HCEC 1CT (cell line): ENCODE results near the gene FOXP3.

Source experiments
- DNase-seq: peaks from one replicate; pipeline ENCODE4 v3.0.0-alpha.2; 2017

FOXP3 gene

DNA sequence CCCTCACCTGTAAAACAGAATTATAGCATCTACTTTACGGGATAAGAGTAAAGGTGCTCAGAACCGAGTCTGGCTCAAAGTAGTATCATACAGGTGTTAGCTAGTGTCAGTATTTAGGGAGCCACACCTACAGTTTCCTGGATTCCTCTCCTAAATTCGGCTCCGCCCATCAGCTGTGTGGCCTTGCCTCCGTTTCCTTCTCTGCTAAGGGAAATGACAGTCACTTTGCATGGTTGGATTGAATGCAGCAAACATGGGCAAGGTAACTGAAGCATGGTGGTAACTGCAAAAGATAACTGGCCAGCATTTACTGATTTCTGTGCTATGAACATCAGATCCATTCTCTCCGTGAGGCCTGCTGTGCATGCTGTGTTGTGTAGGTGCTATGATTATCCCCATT is 7.9 kb upstream of the FOXP3 start:
- DNase-seq = no peak

DNA sequence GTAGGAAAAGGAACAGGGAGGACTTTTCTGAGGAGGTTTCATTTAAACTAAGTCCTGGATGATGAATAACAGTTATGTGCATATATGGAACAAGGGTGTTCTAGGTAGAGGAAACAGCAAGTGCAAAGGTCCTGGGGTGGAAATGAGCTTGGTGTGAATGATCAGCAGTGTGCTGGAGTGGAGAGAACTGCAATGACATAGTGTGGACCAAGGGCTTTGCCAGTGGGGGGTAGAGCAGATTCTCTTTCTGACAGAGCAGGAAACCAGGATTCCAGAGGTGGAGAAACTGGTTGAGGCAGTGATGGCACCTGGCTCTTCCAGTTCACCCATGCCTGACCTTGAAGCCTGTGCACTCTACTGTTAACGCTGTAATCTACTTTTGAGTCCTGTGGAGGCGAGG is 6.8 kb upstream of the FOXP3 start:
- no peak for DNase-seq

DNA sequence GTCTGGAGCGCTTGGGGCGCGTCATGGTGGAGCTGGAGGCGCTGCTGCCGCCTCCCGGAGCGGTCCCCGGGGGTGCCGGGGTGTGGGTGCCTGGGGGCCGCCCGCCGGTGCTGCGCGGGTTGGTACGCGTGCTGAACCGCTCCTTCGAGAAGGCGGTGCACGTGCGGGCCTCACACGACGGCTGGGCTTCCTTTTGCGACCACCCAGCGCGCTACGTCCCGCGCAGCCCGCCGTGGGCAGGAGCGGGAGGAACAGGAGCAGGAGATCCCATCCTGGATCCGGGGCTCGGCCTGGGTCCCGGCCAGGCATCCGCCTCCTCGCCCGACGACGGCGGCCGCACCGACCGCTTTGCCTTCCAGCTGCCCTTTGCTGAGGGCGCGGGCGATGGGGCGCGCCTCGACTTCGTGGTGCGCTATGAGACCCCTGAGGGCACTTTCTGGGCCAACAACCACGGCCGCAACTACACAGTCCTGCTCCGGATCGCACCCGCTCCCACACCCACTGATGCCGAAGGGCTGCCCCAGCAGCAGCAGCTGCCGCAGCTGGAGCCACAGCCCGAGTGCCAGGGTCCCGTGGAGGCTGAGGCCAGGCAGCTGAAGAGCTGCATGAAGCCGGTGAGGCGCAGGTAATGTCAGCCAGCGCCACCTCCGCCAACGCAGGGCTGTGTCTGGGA is 5.9 kb upstream of the FOXP3 start:
- DNase-seq = no peak

DNA sequence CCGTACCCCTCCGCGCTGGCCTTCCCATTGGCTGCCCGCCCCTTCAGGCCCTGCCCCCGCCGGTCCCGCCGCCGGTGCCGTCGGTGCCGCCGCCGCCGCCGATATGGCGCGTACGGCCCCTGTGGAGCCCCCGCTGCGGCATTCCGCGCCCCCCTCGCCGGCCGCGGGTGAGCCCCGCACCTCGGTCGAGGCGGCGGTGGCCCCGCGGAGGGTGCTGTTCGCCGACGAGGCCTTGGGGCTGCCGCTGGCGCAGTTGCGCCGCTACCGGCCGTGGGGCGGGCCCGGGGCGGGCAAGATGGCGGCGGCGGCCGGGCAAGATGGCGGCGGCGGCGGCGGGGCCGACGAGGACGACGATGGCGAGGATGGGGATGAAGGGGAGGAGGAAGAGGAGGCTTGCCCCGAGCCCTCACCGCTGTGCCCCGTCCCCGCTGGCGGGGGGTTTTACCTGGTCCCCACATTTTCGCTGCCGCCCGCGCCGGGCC is 5.3 kb upstream of the FOXP3 start, which contains the start of gene PPP1R3F:
Gene PPP1R3F (plus strand): TSS at position 27 of the 482 bp plus-strand sequence. CDS start 77 bp downstream, at position 104.
- peak; percentile 4 for DNase-seq

DNA sequence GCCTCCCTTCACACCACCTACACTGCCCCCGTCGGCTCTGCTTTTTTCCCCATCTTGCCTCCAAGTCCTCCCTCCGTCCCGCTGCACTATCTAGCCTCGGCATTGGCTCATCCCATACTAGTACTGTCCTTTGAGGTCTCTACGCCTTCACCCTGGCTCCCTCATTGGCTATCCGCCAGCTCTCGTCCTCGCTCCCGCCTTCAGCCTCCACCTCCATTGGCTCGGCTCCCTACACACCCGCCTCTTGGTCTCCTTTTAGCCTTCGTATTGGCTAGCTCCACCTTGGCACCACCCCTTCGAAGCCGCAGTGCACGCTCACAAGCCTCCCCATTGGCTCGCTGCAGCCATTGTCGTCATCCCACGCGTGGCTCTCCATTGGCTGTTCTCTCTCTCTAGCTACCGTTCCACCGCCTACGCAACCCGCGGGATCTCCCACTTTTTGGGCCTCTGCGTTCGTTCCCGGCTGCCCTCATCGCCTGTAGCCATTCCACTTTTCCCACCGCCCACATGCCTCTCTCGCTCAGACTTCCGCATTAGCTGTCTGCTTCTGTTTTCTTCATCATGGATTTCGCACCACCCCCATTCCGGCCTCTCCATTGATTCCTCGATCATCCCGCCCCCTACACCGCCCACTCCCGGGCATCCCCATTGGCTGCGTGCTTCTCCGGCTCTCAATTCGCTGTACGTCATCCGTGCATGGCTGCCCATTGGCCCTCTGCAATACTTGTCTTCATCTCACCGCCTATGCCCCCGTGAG is 4.7 kb upstream of the FOXP3 start:
- DNase-seq = peak; percentile 97

DNA sequence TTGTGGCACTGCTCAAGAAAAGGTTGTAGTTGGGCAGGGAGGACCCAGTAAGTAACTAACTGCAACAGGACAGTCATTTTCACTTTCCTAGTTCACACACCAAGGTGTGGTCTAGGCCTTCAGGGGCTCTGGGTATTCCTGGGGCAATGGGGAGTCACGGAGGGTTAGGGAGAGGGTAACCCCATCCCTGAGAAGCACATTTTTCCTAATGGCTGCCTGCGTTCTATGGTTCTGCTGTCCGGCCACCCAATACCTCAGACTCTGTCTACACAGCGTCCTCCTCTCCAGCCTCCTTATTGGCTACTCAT is 4.1 kb upstream of the FOXP3 start:
- no peak for DNase-seq

DNA sequence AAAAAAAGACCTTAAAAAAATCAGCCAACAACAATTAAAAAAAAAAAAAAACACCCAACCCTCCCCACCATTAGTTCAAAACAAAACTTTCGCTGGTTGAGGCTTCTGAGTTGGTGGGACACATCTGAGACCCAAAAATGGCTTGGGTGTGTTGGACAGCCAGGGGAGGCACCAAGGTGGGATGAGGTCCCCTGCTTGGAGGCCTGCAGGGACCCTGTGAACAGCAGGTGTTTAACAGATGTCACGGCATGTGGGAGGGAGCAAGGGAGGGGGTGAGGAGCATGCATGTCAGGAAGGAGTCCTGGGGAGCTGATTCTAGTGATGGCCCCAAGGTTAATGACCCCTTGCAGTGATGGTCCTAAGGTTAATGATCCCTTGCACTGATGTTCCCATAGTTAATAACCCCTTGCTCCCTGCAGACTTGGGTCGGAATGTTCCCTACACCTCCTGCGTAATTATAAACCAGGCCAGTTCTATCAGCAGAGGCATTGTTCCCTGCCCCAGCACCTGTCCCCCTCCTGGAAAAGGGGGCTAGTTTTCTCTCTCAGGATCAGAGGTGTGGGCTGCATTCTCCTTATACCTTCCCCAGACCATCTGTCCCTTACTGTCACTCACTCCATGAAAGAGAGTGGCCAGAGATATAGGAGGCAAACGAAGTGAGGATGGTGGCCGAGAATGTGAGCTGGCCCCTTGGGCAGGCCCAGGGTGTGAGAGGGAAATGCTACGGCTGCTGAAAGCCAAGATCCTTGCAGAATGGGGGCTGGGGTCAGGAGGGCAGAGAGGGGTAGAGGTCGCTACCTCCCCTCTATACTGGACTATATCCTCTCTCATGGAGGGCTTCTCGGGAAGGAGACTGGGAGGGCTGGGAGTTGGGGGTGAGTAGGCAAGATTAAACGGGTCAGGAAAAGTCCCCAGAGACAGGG is 2.3 kb upstream of the FOXP3 start:
- DNase-seq = no peak

DNA sequence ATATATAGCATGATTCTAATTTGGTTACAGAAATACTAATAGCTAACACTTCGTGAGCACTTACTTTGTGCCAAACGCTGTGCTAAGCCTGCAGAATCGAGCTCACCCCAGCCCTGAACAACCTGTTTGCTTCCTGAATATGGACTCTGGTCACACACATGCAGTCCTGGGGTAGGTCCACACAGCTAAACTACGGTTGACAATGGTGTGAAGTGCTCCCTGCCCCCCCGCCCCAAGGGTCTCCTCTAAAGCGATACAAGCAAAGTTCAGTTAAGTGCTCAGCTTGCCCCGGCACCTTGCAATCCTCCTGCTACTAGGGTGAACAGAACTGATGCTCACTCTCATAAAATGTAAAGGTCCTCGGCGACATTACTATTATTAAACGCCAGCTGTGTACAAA is 879 bp downstream of the FOXP3 start:
- DNase-seq = no peak

DNA sequence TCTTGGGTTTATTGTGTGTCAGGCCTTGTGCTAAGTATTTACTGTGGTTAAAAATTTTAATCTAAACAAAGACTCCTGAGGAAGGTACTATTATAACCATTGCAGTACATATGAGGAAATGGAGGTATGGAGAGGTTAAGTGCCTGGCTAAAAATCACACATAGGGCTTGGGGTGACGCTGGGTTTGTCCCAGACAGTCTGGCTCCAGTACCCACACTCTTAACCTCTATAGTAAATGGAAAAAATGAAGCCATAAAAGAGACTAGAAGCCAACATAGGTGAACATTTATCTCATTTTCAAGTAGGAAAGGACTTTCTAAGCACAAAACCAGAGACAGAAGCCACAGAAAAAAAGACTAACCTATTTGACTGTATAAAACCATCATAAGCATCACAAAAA is 1.9 kb downstream of the FOXP3 start:
- DNase-seq = no peak

DNA sequence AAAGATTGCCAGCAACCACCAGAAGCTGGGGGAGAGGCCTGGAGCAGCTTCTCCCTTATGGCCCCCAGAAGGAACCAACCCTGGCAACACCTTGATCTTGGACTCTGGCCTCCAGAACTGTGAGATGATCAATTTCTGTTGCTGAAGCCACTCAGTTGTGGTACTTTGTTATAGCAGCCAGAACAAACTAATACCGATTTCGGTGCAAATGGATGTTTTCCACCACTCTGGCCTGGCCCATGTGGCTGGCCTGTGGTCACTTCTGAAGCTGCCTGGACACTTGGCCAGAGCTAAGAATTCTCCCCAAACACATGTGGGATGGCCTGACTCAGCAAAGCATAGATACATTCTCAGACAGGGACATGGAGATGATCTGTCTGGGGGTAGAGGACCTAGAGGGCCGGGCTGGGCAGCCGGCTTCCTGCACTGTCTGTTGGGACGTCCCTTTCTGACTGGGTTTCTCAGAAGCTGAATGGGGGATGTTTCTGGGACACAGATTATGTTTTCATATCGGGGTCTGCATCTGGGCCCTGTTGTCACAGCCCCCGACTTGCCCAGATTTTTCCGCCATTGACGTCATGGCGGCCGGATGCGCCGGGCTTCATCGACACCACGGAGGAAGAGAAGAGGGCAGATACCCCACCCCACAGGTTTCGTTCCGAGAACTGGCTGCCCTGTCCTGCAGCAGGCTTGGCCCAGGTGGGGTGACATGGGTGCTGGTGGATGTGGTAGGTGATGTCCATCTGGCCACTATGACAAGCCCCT is 4.1 kb downstream of the FOXP3 start:
- DNase-seq = no peak

DNA sequence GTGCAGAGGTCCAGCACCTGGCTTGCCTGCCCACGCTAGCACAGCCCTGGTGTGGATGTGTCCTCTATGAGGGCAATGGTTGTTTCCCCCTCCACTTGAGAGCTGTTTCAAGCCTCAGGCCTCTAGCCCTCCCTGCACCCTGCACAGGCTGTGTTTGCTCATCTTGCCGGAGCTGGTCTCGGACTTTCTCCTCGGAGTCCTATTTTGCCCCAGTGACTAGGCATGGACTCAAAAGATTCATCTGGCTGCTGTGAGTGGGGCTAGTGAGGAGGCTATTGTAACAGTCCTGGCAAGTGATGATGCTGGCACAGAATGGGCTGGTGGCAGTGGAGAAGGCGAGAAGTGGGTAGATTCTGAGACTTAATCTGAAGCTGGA is 5.8 kb downstream of the FOXP3 start:
- DNase-seq = no peak

DNA sequence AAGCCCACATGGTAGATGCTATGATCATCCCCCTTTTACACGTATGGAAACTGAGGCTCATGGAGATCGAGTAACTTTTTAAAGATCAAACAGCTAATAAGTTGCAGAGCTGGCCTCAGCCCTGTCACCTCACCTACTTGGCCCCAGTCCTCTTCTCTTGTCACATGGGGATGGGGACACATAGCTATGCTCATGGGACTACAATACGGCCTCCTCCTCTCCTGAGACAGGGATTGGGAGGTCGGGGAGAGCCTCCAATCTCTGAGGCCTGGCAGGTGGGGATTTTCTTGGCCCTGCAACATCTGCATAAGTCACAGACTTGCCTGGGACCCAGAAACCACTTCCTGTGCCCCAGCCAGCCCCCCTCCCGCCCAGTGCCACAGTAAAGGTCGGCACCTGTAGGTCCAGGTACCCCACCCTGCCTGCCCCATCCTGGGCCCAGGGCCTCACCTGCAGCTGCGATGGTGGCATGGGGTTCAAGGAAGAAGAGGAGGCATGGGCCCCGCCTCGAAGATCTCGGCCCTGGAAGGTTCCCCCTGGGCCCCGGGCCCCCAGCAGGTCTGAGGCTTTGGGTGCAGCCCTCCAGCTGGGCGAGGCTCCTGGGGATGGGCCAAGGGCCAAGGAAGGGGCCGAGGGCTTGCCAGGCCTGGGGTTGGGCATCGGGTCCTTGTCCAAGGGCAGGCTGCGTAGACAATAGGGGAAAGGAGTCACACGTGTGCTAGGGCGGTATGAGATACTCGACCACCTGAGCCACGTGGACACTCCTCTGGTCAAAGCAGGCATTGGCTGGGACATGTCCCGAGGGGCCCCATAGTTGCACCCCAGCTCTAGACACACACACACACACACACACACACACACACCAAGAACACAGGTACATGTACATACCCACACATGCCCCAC is 6.4 kb downstream of the FOXP3 start:
- DNase-seq = no peak

DNA sequence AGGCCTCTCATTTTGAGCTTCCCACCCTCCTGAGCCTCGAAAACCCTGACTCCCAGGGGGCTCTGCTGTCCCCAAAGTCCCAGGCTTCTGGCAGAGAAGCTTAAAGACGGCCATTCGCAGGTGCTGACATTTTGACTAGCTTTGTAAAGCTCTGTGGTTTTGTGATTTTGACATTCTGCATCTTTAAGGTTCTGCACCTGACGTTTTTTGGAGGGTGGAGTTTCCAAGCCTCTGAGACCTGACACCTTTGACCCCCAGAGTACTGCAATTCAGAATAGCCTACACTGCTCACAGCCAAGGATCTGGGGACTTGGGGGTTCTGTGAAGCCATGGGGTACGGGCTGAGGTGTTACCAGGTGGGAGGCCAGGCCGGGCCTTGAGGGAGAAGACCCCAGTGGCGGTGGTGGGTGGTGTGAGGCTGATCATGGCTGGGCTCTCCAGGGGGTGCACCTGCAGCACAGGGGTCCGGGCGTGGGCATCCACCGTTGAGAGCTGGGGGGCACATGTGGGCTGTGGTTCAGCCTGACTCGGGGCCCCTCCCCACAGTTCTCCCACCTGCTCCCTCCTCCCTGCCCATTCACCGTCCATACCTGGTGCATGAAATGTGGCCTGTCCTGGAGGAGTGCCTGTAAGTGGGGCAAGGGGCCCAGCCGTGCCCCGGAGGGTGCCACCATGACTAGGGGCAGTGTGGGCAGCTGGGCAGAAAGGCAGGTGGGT is 7.3 kb downstream of the FOXP3 start:
- no peak for DNase-seq

DNA sequence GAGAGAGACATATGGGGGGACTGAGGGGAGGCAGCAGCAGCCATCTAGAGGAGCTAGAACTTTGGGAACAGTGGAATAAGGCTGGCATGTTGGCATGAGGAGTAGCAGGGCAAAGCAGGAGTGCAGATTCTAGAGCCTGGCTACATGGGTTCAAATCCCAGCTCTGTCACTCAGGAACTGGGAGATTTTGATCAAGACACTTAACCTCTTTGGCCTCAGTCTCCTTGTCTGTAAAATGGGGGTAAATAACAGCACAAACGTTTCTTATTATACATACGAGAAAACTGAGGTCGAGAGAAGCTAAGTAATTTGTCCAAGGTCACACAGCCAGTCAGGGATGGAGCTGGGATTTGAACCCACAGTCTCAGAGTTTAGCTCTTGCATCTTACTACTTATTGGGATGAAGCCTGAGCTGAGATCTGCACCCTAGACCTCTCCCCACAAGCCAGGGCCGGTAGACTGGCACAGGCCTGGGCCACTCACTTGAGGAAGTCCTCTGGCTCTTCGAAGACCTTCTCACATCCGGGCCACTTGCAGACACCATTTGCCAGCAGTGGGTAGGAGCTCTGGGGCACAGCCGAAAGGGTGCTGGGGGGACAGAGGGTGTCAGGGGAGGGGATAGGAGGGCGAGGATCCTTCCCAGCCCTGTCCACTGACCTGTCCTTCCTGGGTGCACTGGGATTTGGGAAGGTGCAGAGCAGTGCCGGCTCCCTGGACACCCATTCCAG is 8.1 kb downstream of the FOXP3 start:
- no peak for DNase-seq

DNA sequence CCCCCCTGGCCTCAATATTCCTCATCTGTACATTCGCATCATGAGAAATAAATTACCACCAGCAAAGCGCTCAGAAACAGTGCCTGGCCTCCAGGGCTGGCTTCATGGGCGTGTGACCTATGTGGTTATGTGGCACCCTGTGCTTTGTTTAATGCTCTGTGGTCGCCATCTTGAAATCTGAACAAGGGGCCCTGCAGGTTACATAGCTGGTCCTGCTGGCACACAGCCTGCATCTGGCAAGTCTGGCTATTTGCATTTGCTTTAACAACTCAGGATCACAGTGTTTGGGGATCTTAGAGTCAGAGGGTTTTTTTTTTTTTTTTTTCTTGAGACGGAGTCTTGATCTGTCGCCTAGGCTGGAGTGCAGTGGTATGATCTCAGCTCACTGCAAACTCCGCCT is 9.9 kb downstream of the FOXP3 start:
- no peak for DNase-seq

DNA sequence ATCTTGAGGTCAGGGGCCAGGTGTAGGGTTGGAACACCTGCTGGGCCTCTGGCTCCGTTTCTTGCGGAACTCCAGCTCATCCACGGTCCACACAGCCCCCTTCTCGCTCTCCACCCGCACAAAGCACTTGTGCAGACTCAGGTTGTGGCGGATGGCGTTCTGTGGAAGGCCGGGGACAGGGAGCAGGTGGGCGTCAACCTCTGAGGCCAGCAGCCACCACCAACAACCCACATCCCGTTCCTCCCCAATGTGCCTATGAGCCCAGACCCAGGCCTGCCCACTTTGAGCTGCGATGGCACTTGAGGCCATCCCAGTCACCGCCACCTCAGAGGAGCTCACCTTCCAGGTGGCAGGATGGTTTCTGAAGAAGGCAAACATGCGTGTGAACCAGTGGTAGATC is 13.2 kb downstream of the FOXP3 start:
- no peak for DNase-seq

DNA sequence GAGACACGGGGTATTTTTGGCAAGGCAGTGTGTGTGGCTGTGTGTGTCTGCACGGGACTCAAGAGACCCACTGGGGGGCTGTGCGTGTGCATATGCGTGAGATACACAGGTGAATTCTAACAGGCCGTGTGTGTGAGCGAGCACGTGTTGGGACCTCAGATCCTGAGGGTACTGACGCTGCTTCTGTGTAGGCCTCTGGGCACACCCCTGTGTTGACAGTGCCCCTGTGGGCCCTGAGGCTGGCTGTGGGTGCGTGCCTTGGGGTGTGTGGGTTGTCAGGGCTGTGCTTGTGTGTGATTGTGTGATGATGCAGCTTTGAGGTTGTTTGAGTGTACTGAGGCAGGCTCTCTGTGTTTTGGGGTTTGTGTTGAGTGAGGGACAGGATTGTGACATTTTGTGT is 13.9 kb downstream of the FOXP3 start:
- no peak for DNase-seq

DNA sequence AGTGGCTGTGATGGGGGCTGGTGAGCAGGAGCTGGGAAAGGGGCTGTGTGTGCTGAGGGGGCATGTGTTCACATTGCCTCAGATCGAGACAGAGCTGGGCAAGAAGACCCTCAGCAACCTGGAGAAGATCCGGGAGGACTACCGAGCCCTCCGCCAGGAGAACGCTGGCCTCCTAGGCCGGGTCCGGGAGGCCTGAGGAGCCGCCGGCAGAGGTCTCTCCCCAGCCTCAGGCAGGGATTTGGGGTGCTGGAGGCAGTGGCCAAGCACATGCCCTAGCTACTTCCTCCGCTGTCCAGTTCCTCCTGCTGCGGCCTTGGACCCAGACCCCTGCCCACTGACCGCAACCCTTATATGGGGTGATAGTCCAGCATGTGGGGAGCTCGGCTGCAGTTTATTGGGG is 14.4 kb downstream of the FOXP3 start:
- no peak for DNase-seq

DNA sequence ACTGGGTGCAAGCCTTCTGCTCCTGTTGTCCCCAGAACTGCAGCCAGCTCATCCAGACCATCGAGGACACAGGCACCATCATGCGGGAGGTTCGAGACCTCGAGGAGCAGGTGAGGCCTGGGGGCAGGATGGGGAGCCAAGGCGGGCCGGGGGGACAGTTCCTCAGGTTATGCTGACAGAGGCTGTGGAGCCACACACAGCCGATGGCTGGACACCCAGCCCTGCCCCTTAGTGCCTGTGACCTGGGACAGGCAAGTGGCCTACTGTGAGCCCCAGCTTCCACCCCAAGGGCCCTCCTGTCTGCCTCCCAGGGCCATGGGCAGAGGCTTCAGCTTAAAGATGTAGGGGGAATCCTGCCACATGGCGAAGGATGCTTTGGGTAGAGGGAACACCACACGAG is 14.9 kb downstream of the FOXP3 start:
- no peak for DNase-seq

DNA sequence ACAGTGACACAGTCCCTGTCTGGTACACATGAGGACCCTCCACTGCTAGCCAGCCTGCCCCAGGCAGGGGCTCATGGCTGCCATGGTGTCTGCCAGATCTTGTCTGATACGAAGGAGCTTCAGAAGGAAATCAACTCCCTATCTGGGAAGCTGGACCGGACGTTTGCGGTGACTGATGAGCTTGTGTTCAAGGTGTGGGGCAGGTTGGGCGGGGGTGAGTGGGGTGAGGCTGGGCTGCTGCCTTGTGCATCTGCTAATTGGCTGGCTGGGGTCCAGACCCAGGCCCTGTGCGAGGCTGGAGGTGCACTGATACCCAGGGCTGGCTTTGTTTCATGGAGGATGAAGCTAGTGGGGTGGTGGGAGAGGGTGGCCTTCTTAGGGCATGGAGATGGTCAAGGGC is 15.4 kb downstream of the FOXP3 start:
- DNase-seq = no peak
